Coronary artery (tissue), 2 donors: Measurements from ENCODE around the gene CREG1.

ENCODE experiments used
- DNase-seq: peaks from one replicate; pipeline ENCODE4 v3.0.0-alpha.2; 2017; ENCODE audit warnings: low spot score
- H3K27ac ChIP-seq, 2 donors: fragments of 200-600 bp; sonication (generic); one replicate each; pipeline ENCODE4 v1.5.1; 2016 to 2019
- H3K4me3 ChIP-seq: fragments of 200-600 bp; sonication (generic); 2 replicates; pipeline ENCODE4 v1.5.1; 2016; ENCODE audit warnings: mild to moderate bottlenecking, moderate library complexity
- TF ChIP-seq, protein P1 (sequence below): fragments of 200-600 bp; sonication (generic); IDR thresholded peaks from one replicate; pipeline ENCODE4 v1.5.1; 2019; ENCODE audit warnings: antibody characterized with exemption

Gene CREG1

DNA sequence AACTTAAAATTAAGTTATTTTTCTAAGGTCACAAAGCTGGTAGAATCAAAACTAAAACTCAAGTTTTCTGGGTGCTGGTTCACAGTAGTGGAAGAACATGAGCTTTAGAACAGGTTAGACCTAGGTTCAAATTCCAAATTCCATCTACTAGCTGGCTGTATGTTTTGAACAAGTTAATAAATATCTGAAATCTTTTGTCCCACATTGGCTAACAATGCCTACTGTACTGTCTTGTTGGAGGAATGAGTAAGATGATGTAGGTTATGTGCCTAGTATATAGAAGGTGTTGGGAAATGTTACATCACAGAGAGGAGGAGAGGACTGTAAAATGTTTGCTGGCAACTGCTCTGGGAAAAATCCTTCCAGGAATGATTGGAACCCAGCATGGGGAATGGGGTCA lies 21.2 kb downstream of the CREG1 start:
- no peak for DNase-seq
- TF ChIP-seq, protein P1, sequence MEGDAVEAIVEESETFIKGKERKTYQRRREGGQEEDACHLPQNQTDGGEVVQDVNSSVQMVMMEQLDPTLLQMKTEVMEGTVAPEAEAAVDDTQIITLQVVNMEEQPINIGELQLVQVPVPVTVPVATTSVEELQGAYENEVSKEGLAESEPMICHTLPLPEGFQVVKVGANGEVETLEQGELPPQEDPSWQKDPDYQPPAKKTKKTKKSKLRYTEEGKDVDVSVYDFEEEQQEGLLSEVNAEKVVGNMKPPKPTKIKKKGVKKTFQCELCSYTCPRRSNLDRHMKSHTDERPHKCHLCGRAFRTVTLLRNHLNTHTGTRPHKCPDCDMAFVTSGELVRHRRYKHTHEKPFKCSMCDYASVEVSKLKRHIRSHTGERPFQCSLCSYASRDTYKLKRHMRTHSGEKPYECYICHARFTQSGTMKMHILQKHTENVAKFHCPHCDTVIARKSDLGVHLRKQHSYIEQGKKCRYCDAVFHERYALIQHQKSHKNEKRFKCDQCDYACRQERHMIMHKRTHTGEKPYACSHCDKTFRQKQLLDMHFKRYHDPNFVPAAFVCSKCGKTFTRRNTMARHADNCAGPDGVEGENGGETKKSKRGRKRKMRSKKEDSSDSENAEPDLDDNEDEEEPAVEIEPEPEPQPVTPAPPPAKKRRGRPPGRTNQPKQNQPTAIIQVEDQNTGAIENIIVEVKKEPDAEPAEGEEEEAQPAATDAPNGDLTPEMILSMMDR, result no peak
- Histone ChIP-seq H3K4me3 (no peak overlapping the region), H3K27ac (no peak overlapping the region)

- H3K4me3 ChIP-seq, result no peak overlapping the region
- TF ChIP-seq, protein P1, result no peak
- no peak overlapping the region for H3K27ac ChIP-seq
- DNase-seq, result no peak
These were observed 23.6 kb downstream of the CREG1 start for GRCh38 chr1:167529829-167530474.

GRCh38 chr1:167528057-167528728 lies 25.4 kb downstream of the CREG1 start:
- no peak for DNase-seq
- H3K27ac ChIP-seq, result no peak overlapping the region
- TF ChIP-seq, protein P1, result no peak
- H3K4me3 ChIP-seq, result no peak overlapping the region

DNA sequence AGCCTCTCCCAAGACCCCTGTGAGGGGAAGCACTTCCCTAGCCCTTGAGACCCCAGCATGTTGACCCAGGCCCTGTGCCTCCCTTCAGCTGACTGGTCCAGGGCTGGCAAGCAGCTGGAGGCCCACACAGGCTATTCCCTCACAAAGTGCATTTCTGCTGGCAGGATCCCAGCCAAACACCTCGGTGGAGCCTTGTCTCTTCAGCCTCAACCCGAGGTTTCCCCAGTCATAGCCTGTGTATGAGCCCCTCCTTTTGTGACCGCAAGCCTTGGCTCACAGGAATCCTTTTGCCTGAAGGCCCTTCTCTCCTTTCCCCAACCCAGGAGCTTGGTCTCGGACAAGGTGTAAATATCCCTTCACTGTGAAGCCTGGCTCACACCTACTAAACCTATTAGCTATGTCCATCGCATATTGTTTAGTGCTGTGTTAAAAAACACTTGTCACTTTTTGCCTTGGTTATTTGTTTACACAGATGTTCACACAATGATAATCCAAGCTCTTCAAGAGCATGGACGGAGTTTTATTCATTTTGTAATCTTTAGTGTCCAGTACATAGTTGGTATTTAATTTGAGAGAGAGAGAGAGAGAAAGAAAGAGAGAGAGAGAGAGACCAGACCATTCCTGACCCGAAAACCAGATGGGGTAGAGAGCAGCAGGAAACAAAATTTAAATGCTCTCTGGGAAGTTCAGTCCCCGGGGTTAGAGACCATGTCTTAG lies 26.7 kb downstream of the CREG1 start:
- no peak for DNase-seq
- Histone ChIP-seq H3K4me3 (no peak overlapping the region), H3K27ac (no peak overlapping the region)
- TF ChIP-seq, protein P1, result no peak

DNA sequence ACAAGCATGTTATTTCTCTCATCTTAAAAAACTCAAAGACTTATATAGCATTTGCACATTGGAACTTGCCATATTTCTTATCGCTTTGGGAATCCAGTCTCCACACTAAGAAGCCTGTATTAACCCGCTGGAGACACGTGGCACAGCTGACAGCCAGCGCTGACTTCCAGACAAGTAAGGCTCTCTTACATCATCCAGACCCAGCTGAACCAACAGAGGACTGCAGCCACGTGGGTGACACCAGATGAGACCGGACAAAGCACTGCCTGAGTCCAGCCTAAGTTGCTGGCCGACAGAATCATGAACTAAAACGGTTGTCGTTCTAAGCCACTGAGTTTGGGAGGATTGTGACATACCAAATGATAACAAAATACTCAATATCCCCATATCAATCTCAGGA lies 28.9 kb downstream of the CREG1 start:
- DNase-seq, result no peak
- TF ChIP-seq, protein P1, result no peak
- no peak overlapping the region for H3K4me3 ChIP-seq
- H3K27ac ChIP-seq, result no peak overlapping the region

- Histone ChIP-seq H3K27ac (no peak overlapping the region), H3K4me3 (no peak overlapping the region)
- TF ChIP-seq, protein P1, result no peak
- DNase-seq, result no peak
These were observed 31.3 kb downstream of the CREG1 start for GRCh38 chr1:167522246-167522645.
